ENCODE measurements around the gene CPEB4. TPM values are rescaled to one million over a fixed set of nuclear protein-coding genes. Genes with fewer than 3 reads are reported as not detected.
A peak's percentile ranks its signal among the peaks of the same experiment; 100 is the strongest.

Gene CPEB4
- total and polyA plus RNA-seq, 9 of the 15 experiments (the other 6 are each of a cell fraction or from before 2014, with no cell fraction given), result 7.4 to 21.3 (median 12.4) TPM

GRCh38 chr5:173950829-173951228, 62.7 kb downstream of the CPEB4 start:
- POLR2A ChIA-PET, result interaction anchor here (1.8 kb wide), 1 partner anchor 26 kb away, joined by 3 read pairs; no protein-coding TSS in a partner anchor
- Histone ChIP-seq H3K9me1 (ENCODE audit: control insufficient read depth, insufficient read depth, low read length) (peaks cover 3% of the 10 kb centered on the region), H3K9ac (ENCODE audit: insufficient read depth in 1 of 2, low read depth in 2 of 2, low read length in 2 of 2) (no peak overlapping the region), H3K4me1 (replicated peaks in 1 of 2; ENCODE audit: control insufficient read depth in 2 of 2, insufficient read depth in 2 of 2, low read length in 2 of 2) (no peaks in the 10 kb centered on the region; a peak in 1 of 5 replicates), H4K20me1 (replicated peaks; ENCODE audit: control insufficient read depth, insufficient read depth, low read length) (no peaks in the 10 kb centered on the region), H3K27me3 (ENCODE audit: control insufficient read depth in 2 of 2, insufficient read depth in 2 of 2, low read length in 2 of 2) (no peaks in the 10 kb centered on the region), H3K36me3 (ENCODE audit: control insufficient read depth, insufficient read depth, low read length) (peaks cover 95% of the 10 kb centered on the region), H3K9me3 (replicated peaks; ENCODE audit: control insufficient read depth, insufficient read depth, low read depth, low read length) (no peaks in the 10 kb centered on the region), H3K4me3 (no peak overlapping the region), H3K27ac (ENCODE audit: extremely low read depth, low read depth, low read length) (no peak overlapping the region), H3K4me2 (ENCODE audit: insufficient read depth, low read length) (no peak overlapping the region), H3K79me2 (ENCODE audit: control insufficient read depth, insufficient read depth, low read length) (no peaks in the 10 kb centered on the region), H2AFZ (ENCODE audit: low read depth, low read length) (no peak overlapping the region)
- WGBS (ENCODE audit: insufficient coverage, low coverage, missing lambda C conversion rate), result 61% methylated on average over 2 of the region's 2 CpGs
- intact Hi-C loops (cut with micrococcal nuclease), result no loop called here
- no TSS peak for BruUV-seq (replicated peaks)
- CTCF ChIA-PET (ENCODE audit: low intra/inter-chr PET ratio), result no interaction called here
- in situ Hi-C loops (cut with MboI), result no loop called here
- DNase-seq (ENCODE audit: extremely low read depth in 1 of 4, low spot score in 3 of 4) (no peak), FAIRE-seq (no peak), ATAC-seq (no peak)
- TF ChIP-seq ZNF316 (IDR thresholded peaks at IDR 0.05), result peak; percentile 12; the same call in 1 of the 2 replicates
- peak; percentile 39; the same call in 1 of the 2 replicates for TF ChIP-seq MAFK (IDR thresholded peaks at IDR 0.05; ENCODE audit: low read length)
- TF ChIP-seq DMBX1 (CRISPR knock-in tag; IDR thresholded peaks at IDR 0.05; ENCODE audit: borderline replicate concordance), result no peak
- no peak for TF ChIP-seq SIX5 (IDR thresholded peaks at IDR 0.05; ENCODE audit: borderline replicate concordance in 1 of 2, insufficient read depth in 1 of 2, low read depth in 1 of 2, low read length in 2 of 2)
- TF ChIP-seq, protein P1, sequence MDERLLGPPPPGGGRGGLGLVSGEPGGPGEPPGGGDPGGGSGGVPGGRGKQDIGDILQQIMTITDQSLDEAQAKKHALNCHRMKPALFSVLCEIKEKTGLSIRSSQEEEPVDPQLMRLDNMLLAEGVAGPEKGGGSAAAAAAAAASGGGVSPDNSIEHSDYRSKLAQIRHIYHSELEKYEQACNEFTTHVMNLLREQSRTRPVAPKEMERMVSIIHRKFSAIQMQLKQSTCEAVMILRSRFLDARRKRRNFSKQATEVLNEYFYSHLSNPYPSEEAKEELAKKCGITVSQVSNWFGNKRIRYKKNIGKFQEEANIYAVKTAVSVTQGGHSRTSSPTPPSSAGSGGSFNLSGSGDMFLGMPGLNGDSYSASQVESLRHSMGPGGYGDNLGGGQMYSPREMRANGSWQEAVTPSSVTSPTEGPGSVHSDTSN (CRISPR knock-in tag; IDR thresholded peaks at IDR 0.05; ENCODE audit: low read depth), result no peak
- TF ChIP-seq, protein P1 (tag; conservative IDR thresholded peaks at IDR 0.05; ENCODE audit: low read depth), result 0 out of 2 replicates have a peak, but pooled peaks have one; percentile 9
- TF ChIP-seq MAFF (IDR thresholded peaks at IDR 0.05; ENCODE audit: low read length), result 0 out of 2 replicates have a peak, but pooled peaks have one; percentile 20
- peak; percentile 60 for TF ChIP-seq MAFG (tag; conservative IDR thresholded peaks at IDR 0.05)
- no peak for TF ChIP-seq ZNF318 (IDR thresholded peaks at IDR 0.05; ENCODE audit: borderline replicate concordance in 1 of 2, low read depth in 1 of 2)
- no peak for TF ChIP-seq FOXM1 (IDR thresholded peaks at IDR 0.05; ENCODE audit: low read depth)
- TF ChIP-seq FOXM1 (CRISPR knock-in tag; IDR thresholded peaks at IDR 0.05; ENCODE audit: low read depth), result no peak
- TF ChIP-seq TAL1 (IDR thresholded peaks at IDR 0.05), result peak; percentile 20; the same call in 1 of the 2 replicates
- no peak for TF ChIP-seq NCOA6 (IDR thresholded peaks at IDR 0.05)
